HG02970 (cell line): ENCODE data around the gene CSF1.
"Not testable (repeated sequence)": the region's sequence is repeated elsewhere in the genome, so short reads cannot be mapped to it uniquely, and the experiment has no call there.

Source experiments
- ATAC-seq: cut with Tn5 transposase; IDR thresholded peaks from one replicate; pipeline ENCODE4 v1.9.1; 2021; ENCODE audit warnings: mild to moderate bottlenecking, moderate library complexity, moderate number of reproducible peaks; ENCODE audit not compliant: unreplicated experiment, low FRiP score

CSF1 gene

GRCh38 chr1:109932679-109933078 is 22.0 kb downstream of the CSF1 start:
- no peak for ATAC-seq

DNA sequence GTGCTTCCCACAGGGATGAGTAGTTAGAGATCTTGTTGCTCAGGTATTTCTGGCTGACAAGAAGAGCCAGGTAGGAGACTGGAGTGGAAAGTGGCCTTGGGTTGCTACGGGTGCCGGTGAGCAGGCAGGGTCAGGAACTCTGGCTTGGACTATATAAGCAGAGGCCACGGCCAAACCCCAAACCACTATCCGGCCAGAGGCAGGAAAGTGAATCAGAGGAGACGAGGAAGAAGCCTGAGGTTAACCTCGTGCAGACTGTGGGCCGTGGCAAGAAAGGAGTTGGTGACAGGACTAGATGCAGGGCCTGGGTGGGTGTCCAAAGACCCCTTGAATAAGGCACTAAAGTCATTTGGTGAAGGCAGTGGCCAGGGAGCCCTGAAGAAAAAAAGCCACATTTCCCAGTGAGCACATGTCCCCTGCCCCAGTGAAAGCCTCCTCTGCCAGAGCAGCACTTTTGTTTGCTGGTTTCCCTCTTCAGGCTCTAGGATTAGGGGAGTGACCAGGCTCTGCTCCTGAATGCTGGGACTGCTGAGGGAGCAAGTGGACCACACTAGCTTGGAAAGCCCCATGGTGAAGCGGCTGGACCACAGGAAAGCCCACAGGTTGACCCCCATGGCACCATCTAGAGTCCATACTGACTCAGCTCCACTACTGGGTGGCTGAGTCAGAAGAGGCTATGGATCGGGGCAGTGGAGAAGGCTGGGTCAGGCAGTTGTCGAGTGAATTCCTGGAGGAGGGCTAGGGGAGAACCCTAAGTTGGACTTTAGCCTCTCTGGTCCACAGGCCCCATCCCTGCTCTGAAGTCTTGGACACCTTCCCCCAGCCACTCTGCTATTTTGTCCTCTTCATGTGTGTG is 23.4 kb downstream of the CSF1 start:
- ATAC-seq = no peak

DNA sequence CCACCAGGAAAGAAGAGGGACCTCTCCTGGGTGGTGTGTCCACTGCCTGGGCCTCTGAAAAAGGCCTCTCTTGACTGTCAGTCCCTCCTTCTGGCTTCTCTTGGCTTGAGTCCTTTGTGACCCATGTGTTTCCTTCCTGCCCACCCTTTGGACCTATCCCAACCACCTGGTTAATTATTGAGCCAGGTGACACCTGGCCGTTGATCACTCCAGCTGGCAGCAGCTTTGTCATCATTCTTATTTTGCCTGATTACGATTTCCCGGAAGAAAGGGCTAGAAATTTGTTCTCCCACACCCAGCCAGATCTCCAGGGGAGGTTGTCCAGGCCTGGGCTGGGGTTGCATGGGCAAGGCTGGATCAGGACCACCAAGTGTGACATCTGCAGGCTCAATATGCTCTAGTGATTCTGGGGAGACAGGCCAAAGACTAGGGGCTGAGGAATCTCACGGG is 24.8 kb downstream of the CSF1 start:
- ATAC-seq = no peak

GRCh38 chr1:109937738-109938137 is 27.1 kb downstream of the CSF1 start:
- ATAC-seq = no peak

DNA sequence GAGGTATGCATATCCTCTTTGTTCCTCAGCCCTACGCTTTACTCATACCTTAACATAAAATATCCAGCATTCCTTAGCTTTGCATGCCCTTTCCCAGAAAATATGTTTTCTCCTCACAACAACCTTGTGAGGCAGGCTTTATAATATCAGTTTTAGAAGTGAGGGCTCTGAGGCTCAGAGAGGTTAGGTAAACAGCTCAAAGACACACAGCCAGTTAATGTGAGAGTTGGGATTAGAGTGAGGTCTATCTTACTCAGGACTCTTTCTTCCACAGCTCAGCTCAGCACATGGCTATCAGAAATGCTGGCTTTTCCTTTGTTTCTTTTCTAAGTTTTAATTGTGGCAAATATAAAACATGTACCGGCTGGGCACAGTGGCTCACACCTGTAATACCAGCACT is 27.9 kb downstream of the CSF1 start:
- no peak for ATAC-seq

- no peak for ATAC-seq
These were observed 31.8 kb downstream of the CSF1 start for GRCh38 chr1:109942434-109942833.

- no peak for ATAC-seq
These were observed 33.9 kb downstream of the CSF1 start for GRCh38 chr1:109944541-109944940.

GRCh38 chr1:109946511-109946910 is 35.9 kb downstream of the CSF1 start:
- ATAC-seq = no peak

DNA sequence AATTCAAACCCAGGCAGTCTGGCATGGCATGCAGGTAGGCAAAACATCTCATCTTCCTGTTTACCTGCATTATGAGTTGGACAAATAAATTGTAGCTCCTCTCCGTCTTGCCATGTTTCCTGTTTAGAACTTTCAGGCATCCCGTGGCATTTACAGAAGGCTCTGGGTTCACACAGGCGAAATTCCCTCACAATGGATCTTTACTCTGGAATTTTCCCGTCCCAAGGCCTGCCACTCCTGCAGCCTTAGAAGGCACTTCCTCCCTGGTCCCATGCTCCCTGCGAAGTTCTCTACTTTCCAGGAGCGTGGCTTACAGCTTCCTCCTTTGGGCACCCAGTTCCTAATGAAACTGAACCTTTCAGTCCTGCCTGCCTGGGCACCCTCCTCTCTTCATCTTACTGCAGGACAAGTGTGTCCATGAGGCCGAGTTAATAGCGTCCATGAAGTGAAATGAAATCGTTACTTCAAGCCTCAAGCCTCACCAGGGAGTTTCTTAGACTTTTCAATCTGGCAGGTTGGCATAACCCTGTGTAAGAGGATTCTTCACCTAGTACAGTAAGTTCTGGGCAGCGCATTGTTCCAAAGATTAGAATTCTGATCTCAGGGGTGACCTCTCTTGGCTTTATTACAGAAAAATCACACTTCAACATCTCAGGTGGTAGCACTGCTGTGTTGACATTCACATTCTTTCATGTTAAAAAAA is 37.1 kb downstream of the CSF1 start:
- no peak for ATAC-seq

DNA sequence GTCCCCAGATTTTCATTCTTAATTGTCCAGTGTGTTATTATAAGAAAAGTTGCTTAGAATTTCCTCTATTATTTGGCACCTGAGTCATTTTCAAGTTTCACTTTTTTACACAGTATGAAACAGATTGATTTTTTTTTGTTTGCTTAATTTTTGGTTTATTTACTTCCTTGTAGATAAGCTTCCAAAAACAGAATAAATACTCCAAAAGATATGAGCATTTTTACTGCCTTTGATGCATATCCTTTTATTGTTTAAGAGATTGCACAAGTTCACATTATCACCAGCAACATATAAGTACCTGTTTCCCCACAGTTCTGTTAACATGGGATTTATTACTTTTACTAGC is 37.6 kb downstream of the CSF1 start:
- ATAC-seq = no peak

DNA sequence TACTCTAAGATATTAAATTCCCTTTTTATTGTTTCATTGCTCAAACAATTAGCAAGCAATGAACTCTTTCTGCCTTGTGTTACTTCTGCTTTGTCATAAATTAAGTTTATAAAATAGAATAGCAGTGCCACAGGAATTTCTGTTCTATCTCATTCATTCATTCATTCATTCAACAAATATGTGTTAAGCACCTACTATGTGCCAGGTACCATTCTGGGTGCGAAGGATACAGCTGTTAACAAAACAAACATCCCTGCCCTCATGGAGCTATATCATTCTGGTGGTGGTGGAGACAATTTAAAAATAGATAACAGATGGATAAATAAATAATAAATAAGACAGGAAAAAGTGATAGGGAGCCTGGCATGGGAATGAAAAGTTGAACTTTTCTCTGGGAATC is 39.4 kb downstream of the CSF1 start:
- no peak for ATAC-seq

DNA sequence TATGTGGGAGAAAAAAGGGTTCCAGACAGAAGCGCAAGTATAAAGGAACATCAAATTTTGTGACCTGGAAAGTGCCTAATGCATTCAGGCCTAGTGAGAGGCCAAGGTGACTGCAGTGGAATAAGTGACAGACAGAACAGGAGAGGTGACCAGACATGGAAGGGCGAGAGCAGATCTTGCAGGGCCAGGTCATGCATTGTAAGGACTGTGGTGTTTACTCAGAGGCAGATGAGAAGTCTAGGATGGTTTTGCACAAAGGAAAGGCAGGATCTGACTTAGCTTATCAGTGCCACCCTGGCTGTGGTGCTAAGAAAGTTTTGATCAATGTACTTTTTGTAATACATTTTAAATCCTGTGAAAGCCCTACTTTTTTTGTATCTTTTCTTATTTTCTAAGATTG is 39.9 kb downstream of the CSF1 start:
- no peak for ATAC-seq

- ATAC-seq = not testable (repeated sequence)
These were observed 40.9 kb downstream of the CSF1 start for GRCh38 chr1:109951501-109951900.

DNA sequence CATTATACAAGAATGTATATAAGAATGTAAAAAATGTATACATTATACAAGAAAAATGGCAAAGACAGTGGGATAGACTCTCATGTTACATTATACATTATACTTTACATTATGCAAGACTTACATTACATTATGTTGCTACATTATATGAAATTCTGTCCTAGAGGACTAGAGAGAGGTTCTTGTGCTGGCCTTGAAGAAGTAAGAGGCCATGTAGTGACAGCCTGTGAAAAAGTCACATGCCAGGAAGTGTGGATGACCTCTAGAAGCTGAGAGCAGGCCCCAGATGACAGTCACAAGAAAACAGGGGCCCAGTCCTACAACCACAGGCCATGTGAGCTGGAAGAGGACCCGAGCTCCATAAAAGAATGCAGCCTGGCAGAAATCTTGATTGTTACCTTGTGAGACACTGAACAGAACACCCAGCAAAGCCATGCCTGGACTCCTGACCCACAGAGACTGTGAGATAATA is 43.4 kb downstream of the CSF1 start:
- ATAC-seq = no peak

GRCh38 chr1:109959632-109959973 is 49.0 kb downstream of the CSF1 start:
- no peak for ATAC-seq

GRCh38 chr1:109959974-109960744 is 49.5 kb downstream of the CSF1 start:
- ATAC-seq = no peak

DNA sequence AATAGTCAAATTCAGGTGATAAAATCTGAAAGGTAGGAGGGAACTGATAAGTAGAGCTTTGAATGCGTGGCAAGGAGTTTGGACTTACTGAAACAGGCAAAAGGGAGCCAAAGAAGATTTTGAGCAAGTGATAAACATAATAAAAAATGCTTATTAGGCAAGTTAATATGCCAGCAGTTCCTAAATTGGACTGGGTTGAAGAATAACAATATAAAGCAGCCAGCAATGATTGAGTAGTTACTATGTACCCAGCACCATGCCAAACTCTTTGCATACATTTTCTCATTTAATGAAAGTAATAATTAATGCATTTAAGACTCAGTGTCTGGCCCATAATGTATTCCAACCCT is 50.1 kb downstream of the CSF1 start:
- no peak for ATAC-seq

- no peak for ATAC-seq
These were observed 53.2 kb downstream of the CSF1 start for GRCh38 chr1:109963864-109964263.

- ATAC-seq = no peak
These were observed 58.6 kb downstream of the CSF1 start for GRCh38 chr1:109969146-109969829.

- ATAC-seq = no peak
These were observed 59.3 kb downstream of the CSF1 start for GRCh38 chr1:109969907-109970306.

GRCh38 chr1:109971559-109971958 is 60.9 kb downstream of the CSF1 start:
- ATAC-seq = no peak
